Gastrocnemius medialis (tissue), 4 donors: ENCODE results near the gene CXorf66. TPM values are rescaled to one million over a fixed set of nuclear protein-coding genes. Genes with fewer than 3 reads are reported as not detected.

Source experiments
- ATAC-seq, 2 donors: fragments of 150-250 bp; one replicate each; pipeline ENCODE4 v1.9.1; 2016
- DNase-seq, 2 donors: peaks; one replicate each; pipeline ENCODE4 v3.0.0-alpha.2; 2019
- H3K27ac ChIP-seq, 4 donors: fragments of 200-600 bp; sonication (generic); 1 replicate in 1 of 4; 2 replicates in 3 of 4; pipeline ENCODE4 v1.5.1; 2016 to 2018; ENCODE audit warnings: mild to moderate bottlenecking in 2 of 4, moderate library complexity in 1 of 4
- H3K27me3 ChIP-seq, 3 donors: fragments of 200-600 bp; sonication (generic) in 2 of 3; 1 replicate in 1 of 3; 2 replicates in 2 of 3; pipeline versions ENCODE4 v1.5.1 to v1.6.0; 2016 to 2019; ENCODE audit warnings: mild to moderate bottlenecking in 1 of 3, moderate library complexity in 1 of 3
- H3K36me3 ChIP-seq, 2 donors: fragments of 200-600 bp; sonication (generic) in 1 of 2; one replicate each; pipeline ENCODE4 v1.5.1; 2017 to 2018
- H3K4me1 ChIP-seq, 2 donors: fragments of 200-600 bp; sonication (generic) in 1 of 2; one replicate each; pipeline ENCODE4 v1.5.1; 2016 to 2017; ENCODE audit warnings: mild to moderate bottlenecking in 2 of 2
- H3K4me3 ChIP-seq, 4 donors: fragments of 200-600 bp; sonication (generic) in 3 of 4; 1 replicate in 1 of 4; 2 replicates in 3 of 4; pipeline ENCODE4 v1.5.1; 2016 to 2019; ENCODE audit warnings: mild to moderate bottlenecking in 2 of 4
- H3K9me3 ChIP-seq, 3 donors: fragments of 200-600 bp; sonication (generic) in 2 of 3; 1 replicate in 1 of 3; 2 replicates in 2 of 3; pipeline ENCODE4 v1.5.1; 2016 to 2019
- POLR2A ChIP-seq, 2 donors: fragments of 450-650 bp; IDR thresholded peaks; one replicate each; pipeline ENCODE4 v1.6.1; 2017; ENCODE audit warnings: antibody characterized with exemption in 2 of 2, mild to moderate bottlenecking in 2 of 2, moderate library complexity in 2 of 2
- in situ Hi-C, 4 donors: fragments of 200-750 bp; cut with MboI; loops; one replicate each; pipeline versions ENCODE4 v1.15.0 to v1.8.0; 2017; ENCODE audit warnings: low sequenced_read_pairs in 4 of 4
- intact Hi-C: fragments of 100-400 bp; cut with DNase I; formaldehyde crosslinking; loops from one replicate; pipeline ENCODE4 v1.15.1; 2023; ENCODE audit warnings: low total_unique reads
- total RNA-seq, 4 donors: library from RNA; depleted of rRNA; stranded (reverse); fragments of >200 nt; gene quantifications; one replicate each; pipeline versions ENCODE4 v1.1.0 to v1.2.3, GENCODE V29; 2016
- TF ChIP-seq, protein P1 (sequence below), 5 experiments: fragments of 450-650 bp in 3 of 5; fragments of 200-600 bp in 2 of 5; sonication (generic) in 2 of 5; IDR thresholded peaks in 4 of 5; conservative IDR thresholded peaks in 1 of 5; 1 replicate in 4 of 5; 2 replicates in 1 of 5; pipeline ENCODE4 v1.5.1; 2016 to 2019; ENCODE audit warnings: antibody characterized with exemption in 5 of 5, mild to moderate bottlenecking in 3 of 5, moderate library complexity in 3 of 5

Gene CXorf66
- total RNA-seq, 4 donors from 2014 or later: not detected

GRCh38 chrX:139949703-139950102 is 15.6 kb downstream of the CXorf66 start:
- Histone ChIP-seq H3K36me3 (no peaks in the 10 kb centered on the region), H3K27ac (no peak overlapping the region), H3K4me1 (no peaks in the 10 kb centered on the region), H3K9me3 (no peaks in the 10 kb centered on the region), H3K27me3 (no peaks in the 10 kb centered on the region), H3K4me3 (no peak overlapping the region)
- ATAC-seq: no peak
- in situ Hi-C loops (no loop called here), intact Hi-C loops (no loop called here)
- DNase-seq: no peak
- TF ChIP-seq POLR2A (IDR thresholded peaks at IDR 0.05): no peak
- TF ChIP-seq, protein P1, sequence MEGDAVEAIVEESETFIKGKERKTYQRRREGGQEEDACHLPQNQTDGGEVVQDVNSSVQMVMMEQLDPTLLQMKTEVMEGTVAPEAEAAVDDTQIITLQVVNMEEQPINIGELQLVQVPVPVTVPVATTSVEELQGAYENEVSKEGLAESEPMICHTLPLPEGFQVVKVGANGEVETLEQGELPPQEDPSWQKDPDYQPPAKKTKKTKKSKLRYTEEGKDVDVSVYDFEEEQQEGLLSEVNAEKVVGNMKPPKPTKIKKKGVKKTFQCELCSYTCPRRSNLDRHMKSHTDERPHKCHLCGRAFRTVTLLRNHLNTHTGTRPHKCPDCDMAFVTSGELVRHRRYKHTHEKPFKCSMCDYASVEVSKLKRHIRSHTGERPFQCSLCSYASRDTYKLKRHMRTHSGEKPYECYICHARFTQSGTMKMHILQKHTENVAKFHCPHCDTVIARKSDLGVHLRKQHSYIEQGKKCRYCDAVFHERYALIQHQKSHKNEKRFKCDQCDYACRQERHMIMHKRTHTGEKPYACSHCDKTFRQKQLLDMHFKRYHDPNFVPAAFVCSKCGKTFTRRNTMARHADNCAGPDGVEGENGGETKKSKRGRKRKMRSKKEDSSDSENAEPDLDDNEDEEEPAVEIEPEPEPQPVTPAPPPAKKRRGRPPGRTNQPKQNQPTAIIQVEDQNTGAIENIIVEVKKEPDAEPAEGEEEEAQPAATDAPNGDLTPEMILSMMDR (IDR thresholded peaks at IDR 0.05 in 4 of 5, conservative IDR thresholded peaks at IDR 0.05 in 1 of 5): no peak

- in situ Hi-C loops: no loop called here
- H3K27ac ChIP-seq: no peak overlapping the region
- no peaks in the 10 kb centered on the region for H3K4me1 ChIP-seq
- no peak for ATAC-seq
- H3K36me3 ChIP-seq: no peaks in the 10 kb centered on the region
- TF ChIP-seq POLR2A (IDR thresholded peaks at IDR 0.05): no peak
- TF ChIP-seq, protein P1 (IDR thresholded peaks at IDR 0.05 in 4 of 5, conservative IDR thresholded peaks at IDR 0.05 in 1 of 5): no peak
- DNase-seq: no peak
- no peak overlapping the region for H3K4me3 ChIP-seq
- H3K27me3 ChIP-seq: no peaks in the 10 kb centered on the region
- H3K9me3 ChIP-seq: no peaks in the 10 kb centered on the region
- intact Hi-C loops: no loop called here
Observed at GRCh38 chrX:139945075-139945474, 20.2 kb downstream of the CXorf66 start.

DNA sequence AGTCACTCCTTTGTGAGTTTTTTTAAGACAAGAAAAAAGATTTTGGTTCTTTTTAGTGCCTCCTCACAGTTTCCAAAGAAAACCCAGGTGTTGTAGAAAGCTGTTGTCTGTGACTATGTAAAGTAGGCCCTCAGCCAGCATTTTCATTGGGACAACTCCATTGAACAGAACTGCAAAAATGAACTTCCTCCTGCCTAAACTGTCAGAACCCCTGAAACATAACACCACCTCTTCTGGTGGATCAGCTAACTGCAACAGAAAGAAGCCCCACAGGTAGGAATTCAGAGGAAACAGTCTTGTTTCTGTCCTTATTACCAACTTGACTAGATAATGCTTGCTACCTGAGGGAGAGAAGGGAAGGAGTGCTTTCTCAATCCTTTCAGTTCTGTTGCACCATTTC is 29.1 kb downstream of the CXorf66 start:
- Histone ChIP-seq H3K27me3 (peaks cover 0 to 3% (median 0%) of the 10 kb centered on the region in 3 donors), H3K9me3 (no peaks in the 10 kb centered on the region), H3K4me1 (peaks cover 0 to 4% of the 10 kb centered on the region in 2 donors), H3K4me3 (no peak overlapping the region), H3K27ac (no peak overlapping the region), H3K36me3 (no peaks in the 10 kb centered on the region)
- DNase-seq (no peak), ATAC-seq (no peak)
- in situ Hi-C loops (no loop called here), intact Hi-C loops (loop anchor here (10.0 kb wide), 1 partner anchor 101 kb away; no protein-coding TSS in a partner anchor)
- TF ChIP-seq, protein P1 (IDR thresholded peaks at IDR 0.05 in 4 of 5, conservative IDR thresholded peaks at IDR 0.05 in 1 of 5): no peak
- no peak for TF ChIP-seq POLR2A (IDR thresholded peaks at IDR 0.05)

DNA sequence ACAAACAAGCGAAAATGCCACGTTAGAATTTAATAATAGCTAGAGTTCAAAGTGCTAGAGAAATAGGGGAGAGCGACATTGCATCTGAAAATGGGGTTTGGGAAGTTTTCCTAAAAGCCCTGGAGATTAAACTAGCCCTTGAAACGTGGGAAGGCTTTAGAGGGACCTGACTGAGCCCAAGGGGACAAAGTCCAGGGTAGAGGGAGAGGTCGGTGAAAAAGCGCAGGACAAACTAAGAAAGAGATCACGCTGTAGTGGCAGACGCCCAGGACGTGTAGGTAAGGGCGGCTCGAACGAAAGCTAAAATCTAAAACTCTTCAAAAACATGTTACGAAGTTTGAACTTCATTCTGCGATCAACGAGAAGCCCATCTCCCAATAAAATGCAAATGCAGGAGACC is 31.4 kb downstream of the CXorf66 start:
- ATAC-seq (no peak), DNase-seq (no peak)
- H3K4me1 ChIP-seq: peaks cover 0 to 4% of the 10 kb centered on the region in 2 donors
- TF ChIP-seq POLR2A (IDR thresholded peaks at IDR 0.05): no peak
- TF ChIP-seq, protein P1 (IDR thresholded peaks at IDR 0.05 in 4 of 5, conservative IDR thresholded peaks at IDR 0.05 in 1 of 5): no peak
- intact Hi-C loops (loop anchor here (10.0 kb wide), 1 partner anchor 99 kb away; no protein-coding TSS in a partner anchor), in situ Hi-C loops (no loop called here)
- peak overlapping the region; percentile 94 to 96 (median 94) for H3K27ac ChIP-seq
- H3K4me3 ChIP-seq: peak overlapping the region in 3 of 4 donors; percentile 77 to 88 (median 77)
- H3K9me3 ChIP-seq: no peaks in the 10 kb centered on the region
- H3K36me3 ChIP-seq: no peaks in the 10 kb centered on the region
- peaks cover 0 to 3% (median 0%) of the 10 kb centered on the region in 3 donors for H3K27me3 ChIP-seq
